ENCODE results near the gene UBE2E1.

The UBE2E1 gene

DNA sequence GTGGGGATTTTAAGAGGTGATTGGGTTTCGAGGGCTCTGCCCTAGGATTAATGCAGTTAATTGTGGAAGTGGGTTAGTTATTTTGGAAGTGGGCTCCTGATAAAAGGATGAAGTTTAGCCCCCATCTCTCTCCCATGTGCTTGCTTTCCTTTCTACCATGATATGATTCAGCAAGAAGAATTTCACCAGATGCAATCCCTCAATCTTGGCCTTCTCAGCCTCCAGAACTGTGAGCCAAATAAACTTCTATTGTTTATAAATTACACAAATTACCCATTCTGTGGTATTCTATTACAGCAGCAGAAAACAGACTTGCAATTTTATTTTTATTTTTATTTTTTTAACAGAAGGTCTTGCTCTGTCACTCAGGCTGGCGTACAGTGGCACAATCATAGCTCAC, 27.3 kb upstream of the UBE2E1 start:
- Histone ChIP-seq H3K36me3 (ENCODE audit: insufficient read depth, low read length) (no peaks in the 10 kb centered on the region; the same call in 1 of the 2 replicates), H3K4me2 (ENCODE audit: low read length) (no peak overlapping the region), H3F3A (ENCODE audit: insufficient read depth, low read length) (no peaks in the 10 kb centered on the region), H3K4me1 (ENCODE audit: insufficient read depth, low read length, severe bottlenecking) (no peaks in the 10 kb centered on the region), H3K27ac (ENCODE audit: low read depth, low read length, poor library complexity, severe bottlenecking) (no peak overlapping the region), H3K9me3 (ENCODE audit: low read length) (no peaks in the 10 kb centered on the region), H3K9ac (ENCODE audit: low read length) (no peak overlapping the region), H3K79me2 (ENCODE audit: insufficient read depth, low read length) (no peaks in the 10 kb centered on the region), H3K4me3 (ENCODE audit: low read depth, low read length, poor library complexity, severe bottlenecking) (no peak overlapping the region), H4K20me1 (ENCODE audit: insufficient read depth, low read length) (no peaks in the 10 kb centered on the region), H3K9me2 (ENCODE audit: low read depth, low read length) (no peaks in the 10 kb centered on the region), H2AFZ (ENCODE audit: low read length) (no peak overlapping the region), H3K27me3 (ENCODE audit: insufficient read depth, low read length) (no peaks in the 10 kb centered on the region)
- TF ChIP-seq, protein P1, sequence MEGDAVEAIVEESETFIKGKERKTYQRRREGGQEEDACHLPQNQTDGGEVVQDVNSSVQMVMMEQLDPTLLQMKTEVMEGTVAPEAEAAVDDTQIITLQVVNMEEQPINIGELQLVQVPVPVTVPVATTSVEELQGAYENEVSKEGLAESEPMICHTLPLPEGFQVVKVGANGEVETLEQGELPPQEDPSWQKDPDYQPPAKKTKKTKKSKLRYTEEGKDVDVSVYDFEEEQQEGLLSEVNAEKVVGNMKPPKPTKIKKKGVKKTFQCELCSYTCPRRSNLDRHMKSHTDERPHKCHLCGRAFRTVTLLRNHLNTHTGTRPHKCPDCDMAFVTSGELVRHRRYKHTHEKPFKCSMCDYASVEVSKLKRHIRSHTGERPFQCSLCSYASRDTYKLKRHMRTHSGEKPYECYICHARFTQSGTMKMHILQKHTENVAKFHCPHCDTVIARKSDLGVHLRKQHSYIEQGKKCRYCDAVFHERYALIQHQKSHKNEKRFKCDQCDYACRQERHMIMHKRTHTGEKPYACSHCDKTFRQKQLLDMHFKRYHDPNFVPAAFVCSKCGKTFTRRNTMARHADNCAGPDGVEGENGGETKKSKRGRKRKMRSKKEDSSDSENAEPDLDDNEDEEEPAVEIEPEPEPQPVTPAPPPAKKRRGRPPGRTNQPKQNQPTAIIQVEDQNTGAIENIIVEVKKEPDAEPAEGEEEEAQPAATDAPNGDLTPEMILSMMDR (IDR thresholded peaks at IDR 0.05; ENCODE audit: low read length), result no peak
- no peak for TF ChIP-seq EZH2 (IDR thresholded peaks at IDR 0.05; ENCODE audit: borderline replicate concordance, low read length)

DNA sequence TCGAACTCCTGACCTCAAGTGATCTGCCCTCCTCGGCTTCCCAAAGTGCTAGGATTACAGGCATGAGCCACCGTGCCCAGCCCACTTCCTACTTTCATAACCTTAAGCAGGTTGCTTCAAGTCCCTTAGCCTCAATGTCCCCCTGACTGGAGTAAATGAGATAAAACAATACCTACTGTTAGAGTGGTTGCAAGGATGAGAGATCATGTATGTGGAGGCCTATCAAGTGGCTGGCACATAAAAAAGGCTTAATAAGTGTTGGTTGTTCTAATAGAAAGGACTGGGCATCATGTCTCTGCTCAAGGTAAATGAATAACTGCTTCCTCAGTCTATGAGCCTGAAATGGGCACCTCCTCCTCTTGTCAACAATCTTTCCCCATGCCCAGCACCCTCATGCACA, 25.9 kb upstream of the UBE2E1 start:
- no peak overlapping the region for H3K4me3 ChIP-seq (ENCODE audit: low read depth, low read length, poor library complexity, severe bottlenecking)
- no peaks in the 10 kb centered on the region for H3F3A ChIP-seq (ENCODE audit: insufficient read depth, low read length)
- H3K27me3 ChIP-seq (ENCODE audit: insufficient read depth, low read length), result no peaks in the 10 kb centered on the region
- H4K20me1 ChIP-seq (ENCODE audit: insufficient read depth, low read length), result no peaks in the 10 kb centered on the region
- H3K9ac ChIP-seq (ENCODE audit: low read length), result no peak overlapping the region
- H3K9me3 ChIP-seq (ENCODE audit: low read length), result no peaks in the 10 kb centered on the region
- no peaks in the 10 kb centered on the region for H3K9me2 ChIP-seq (ENCODE audit: low read depth, low read length)
- H3K36me3 ChIP-seq (ENCODE audit: insufficient read depth, low read length), result no peaks in the 10 kb centered on the region; the same call in 1 of the 2 replicates
- H3K4me2 ChIP-seq (ENCODE audit: low read length), result no peak overlapping the region
- H3K79me2 ChIP-seq (ENCODE audit: insufficient read depth, low read length), result no peaks in the 10 kb centered on the region
- H2AFZ ChIP-seq (ENCODE audit: low read length), result no peak overlapping the region
- H3K27ac ChIP-seq (ENCODE audit: low read depth, low read length, poor library complexity, severe bottlenecking), result no peak overlapping the region
- no peak for TF ChIP-seq EZH2 (IDR thresholded peaks at IDR 0.05; ENCODE audit: borderline replicate concordance, low read length)
- TF ChIP-seq, protein P1 (IDR thresholded peaks at IDR 0.05; ENCODE audit: low read length), result no peak
- no peaks in the 10 kb centered on the region for H3K4me1 ChIP-seq (ENCODE audit: insufficient read depth, low read length, severe bottlenecking)

DNA sequence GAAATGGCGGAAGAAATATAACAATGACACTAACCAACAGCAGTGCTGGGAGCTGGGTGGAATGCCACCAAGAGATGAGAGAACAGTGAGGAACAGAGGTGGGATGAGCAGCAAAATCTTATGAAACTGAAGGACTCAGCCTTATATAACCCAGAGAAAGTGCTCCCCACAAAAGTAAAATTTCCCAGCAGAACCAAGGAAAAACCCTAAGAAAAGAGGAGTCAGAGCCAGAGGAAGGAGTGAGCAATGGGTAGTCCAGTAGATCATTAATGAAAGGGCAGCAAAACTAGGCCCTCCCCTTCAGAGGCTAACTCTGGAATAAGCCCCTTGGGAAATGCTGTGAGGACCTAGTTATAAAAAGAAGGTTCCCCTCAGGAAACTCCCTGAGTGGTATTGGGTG, 24.7 kb upstream of the UBE2E1 start:
- no peak overlapping the region for H3K9ac ChIP-seq (ENCODE audit: low read length)
- TF ChIP-seq EZH2 (IDR thresholded peaks at IDR 0.05; ENCODE audit: borderline replicate concordance, low read length), result no peak
- TF ChIP-seq, protein P1 (IDR thresholded peaks at IDR 0.05; ENCODE audit: low read length), result no peak
- H4K20me1 ChIP-seq (ENCODE audit: insufficient read depth, low read length), result no peaks in the 10 kb centered on the region
- no peaks in the 10 kb centered on the region for H3K79me2 ChIP-seq (ENCODE audit: insufficient read depth, low read length)
- no peak overlapping the region for H3K27ac ChIP-seq (ENCODE audit: low read depth, low read length, poor library complexity, severe bottlenecking)
- no peak overlapping the region for H2AFZ ChIP-seq (ENCODE audit: low read length)
- no peaks in the 10 kb centered on the region for H3F3A ChIP-seq (ENCODE audit: insufficient read depth, low read length)
- no peaks in the 10 kb centered on the region for H3K27me3 ChIP-seq (ENCODE audit: insufficient read depth, low read length)
- H3K4me2 ChIP-seq (ENCODE audit: low read length), result no peak overlapping the region
- no peaks in the 10 kb centered on the region for H3K4me1 ChIP-seq (ENCODE audit: insufficient read depth, low read length, severe bottlenecking)
- H3K9me3 ChIP-seq (ENCODE audit: low read length), result no peaks in the 10 kb centered on the region
- H3K9me2 ChIP-seq (ENCODE audit: low read depth, low read length), result no peaks in the 10 kb centered on the region
- no peak overlapping the region for H3K4me3 ChIP-seq (ENCODE audit: low read depth, low read length, poor library complexity, severe bottlenecking)
- H3K36me3 ChIP-seq (ENCODE audit: insufficient read depth, low read length), result no peaks in the 10 kb centered on the region; the same call in 1 of the 2 replicates
